Stomach (tissue), 9 donors: ENCODE data around the gene MOB2. TPM values are rescaled to one million over a fixed set of nuclear protein-coding genes. Genes with fewer than 3 reads are reported as not detected.

ENCODE experiments used
- DNase-seq, 2 donors: peaks; one replicate each; pipeline versions ENCODE4 v3.0.0 to v3.0.0-alpha.2; 2013 to 2019
- H3K27ac ChIP-seq, 5 donors: fragments of 200-600 bp in 4 of 5; sonication (generic) in 4 of 5; one replicate each; pipeline ENCODE4 v1.5.1; 2013 to 2019; ENCODE audit warnings: mild to moderate bottlenecking in 1 of 5, moderate library complexity in 1 of 5
- H3K27me3 ChIP-seq, 3 donors: fragments of 200-600 bp; sonication (generic); one replicate each; pipeline ENCODE4 v1.5.1; 2017 to 2019; ENCODE audit warnings: mixed run types in 1 of 3
- H3K36me3 ChIP-seq, 4 donors: fragments of 200-600 bp; sonication (generic); 1 replicate in 3 of 4; 2 replicates in 1 of 4; pipeline ENCODE4 v1.5.1; 2016 to 2019
- H3K4me1 ChIP-seq, 4 donors: fragments of 200-600 bp; sonication (generic); one replicate each; pipeline ENCODE4 v1.5.1; 2016 to 2019
- H3K4me3 ChIP-seq, 4 donors: fragments of 200-600 bp; sonication (generic) in 3 of 4; one replicate each; pipeline ENCODE4 v1.5.1; 2016 to 2019; ENCODE audit warnings: mild to moderate bottlenecking in 1 of 4
- H3K9me3 ChIP-seq, 4 donors: fragments of 200-600 bp; sonication (generic); one replicate each; pipeline ENCODE4 v1.5.1; 2016 to 2019
- CTCF ChIP-seq, 7 experiments: fragments of 450-650 bp in 4 of 7; fragments of 200-600 bp in 3 of 7; sonication (generic) in 3 of 7; IDR thresholded peaks; one replicate each; pipeline ENCODE4 v1.5.1; 2016 to 2019; ENCODE audit warnings: antibody characterized with exemption in 7 of 7, control low read depth in 2 of 7, mild to moderate bottlenecking in 1 of 7
- EP300 ChIP-seq: sonication (generic); formaldehyde crosslinking; IDR thresholded peaks from one replicate; pipeline ENCODE4 v1.6.1; 2017; ENCODE audit warnings: antibody characterized with exemption
- POLR2A ChIP-seq, 4 donors: fragments of 450-650 bp; IDR thresholded peaks; one replicate each; pipeline ENCODE4 v1.6.1; 2016; ENCODE audit warnings: antibody characterized with exemption in 4 of 4, control low read depth in 2 of 4, mild to moderate bottlenecking in 1 of 4, moderate library complexity in 1 of 4
- POLR2AphosphoS5 ChIP-seq, 3 donors: sonication (generic); formaldehyde crosslinking; IDR thresholded peaks; one replicate each; pipeline ENCODE4 v1.6.1; 2016; ENCODE audit warnings: antibody characterized with exemption in 3 of 3
- WGBS, 5 donors: extraction: QIAGEN DNeasy Blood & Tissue Kit in 3 of 5; methylation state at CpG; one replicate each; pipeline versions ENCODE4 v1.1.5 to v1.1.7; 2013 to 2018; 5-methylcytosine and 5-hydroxymethylcytosine counted together
- intact Hi-C: fragments of 100-400 bp; cut with DNase I; formaldehyde crosslinking; loops from one replicate; pipeline ENCODE4 v1.15.1; 2023; ENCODE audit warnings: low total_unique reads
- polyA plus RNA-seq, 3 donors: library from polyadenylated mRNA; stranded (reverse); fragments of 200-250 nt; gene quantifications; one replicate each; pipeline ENCODE4 v1.2.3, GENCODE V29; 2013
- total RNA-seq, 5 donors: library from RNA; depleted of rRNA; stranded (reverse); fragments of >200 nt; gene quantifications; one replicate each; pipeline versions ENCODE4 v1.1.0 to v1.2.3, GENCODE V29; 2014 to 2016
- donor health status: healthy with polysubstance abuse.
- donor health status: Bipolar disorder and iron deficiency.
- donor health status: healthy.

The MOB2 gene
- total and polyA plus RNA-seq, 8 donors: 11.3 to 46.3 (median 27.3) TPM

- H3K27me3 ChIP-seq: no peaks in the 10 kb centered on the region
- DNase-seq: no peak
- no peak overlapping the region for H3K27ac ChIP-seq
- peaks cover 0 to 18% (median 16%) of the 10 kb centered on the region in 4 donors for H3K36me3 ChIP-seq
- TF ChIP-seq EP300 (no peak), CTCF (IDR thresholded peaks at IDR 0.05) (no peak), POLR2AphosphoS5 (IDR thresholded peaks at IDR 0.05) (no peak), POLR2A (IDR thresholded peaks at IDR 0.05) (no peak)
- H3K4me1 ChIP-seq: peaks cover 23 to 85% (median 73%) of the 10 kb centered on the region in 4 donors
- H3K9me3 ChIP-seq: no peaks in the 10 kb centered on the region
- H3K4me3 ChIP-seq: no peak overlapping the region
- intact Hi-C loops: no loop called here
- 53 to 80% (median 75%) methylated on average over 8 to 9 of the region's 9 CpGs for WGBS, 5 donors
Measured at GRCh38 chr11:1504138-1504537, 17.6 kb upstream of the MOB2 start.

GRCh38 chr11:1503708-1504104 lies 17.1 kb upstream of the MOB2 start:
- TF ChIP-seq CTCF (IDR thresholded peaks at IDR 0.05) (no peak), EP300 (no peak), POLR2A (IDR thresholded peaks at IDR 0.05) (no peak), POLR2AphosphoS5 (IDR thresholded peaks at IDR 0.05) (no peak)
- no peak overlapping the region for H3K27ac ChIP-seq
- H3K27me3 ChIP-seq: no peaks in the 10 kb centered on the region
- H3K36me3 ChIP-seq: peaks cover 0 to 20% (median 17%) of the 10 kb centered on the region in 4 donors
- peak in 1 of 2 donors; percentile 59 for DNase-seq
- 32 to 67% (median 50%) methylated on average over 1 to 14 of the region's 14 CpGs; no CpG with 5 or more reads in 1 of the 5 donors for WGBS, 5 donors
- intact Hi-C loops: no loop called here
- no peaks in the 10 kb centered on the region for H3K9me3 ChIP-seq
- H3K4me3 ChIP-seq: no peak overlapping the region
- peaks cover 23 to 80% (median 69%) of the 10 kb centered on the region in 4 donors for H3K4me1 ChIP-seq

- DNase-seq: peak; percentile 45 to 76
- intact Hi-C loops: no loop called here
- WGBS, 5 donors: 46 to 66% (median 53%) methylated on average over 12 to 20 of the region's 20 CpGs
Measured at GRCh38 chr11:1502954-1503707, 16.6 kb upstream of the MOB2 start.

More at GRCh38 chr11:1502954-1503707, 16.6 kb upstream of the MOB2 start:
- Histone ChIP-seq H3K36me3 (peaks cover 0 to 20% (median 17%) of the 10 kb centered on the region in 4 donors), H3K27me3 (no peaks in the 10 kb centered on the region), H3K9me3 (no peaks in the 10 kb centered on the region), H3K27ac (peak overlapping the region in 1 of 5 donors; percentile 34), H3K4me1 (peaks cover 23 to 75% (median 64%) of the 10 kb centered on the region in 4 donors), H3K4me3 (no peak overlapping the region)
- TF ChIP-seq CTCF (IDR thresholded peaks at IDR 0.05): no peak
- TF ChIP-seq EP300: no peak
- no peak for TF ChIP-seq POLR2A (IDR thresholded peaks at IDR 0.05)
- TF ChIP-seq POLR2AphosphoS5 (IDR thresholded peaks at IDR 0.05): no peak
